ENCODE data around the gene PGF. TPM values are rescaled to one million over a fixed set of nuclear protein-coding genes. Genes with fewer than 3 reads are reported as not detected.

PGF gene
- total and polyA plus RNA-seq, 2 of the 13 experiments (the other 11 are each of a cell fraction or from before 2014, with no cell fraction given), result 10.7 to 27.5 TPM

DNA sequence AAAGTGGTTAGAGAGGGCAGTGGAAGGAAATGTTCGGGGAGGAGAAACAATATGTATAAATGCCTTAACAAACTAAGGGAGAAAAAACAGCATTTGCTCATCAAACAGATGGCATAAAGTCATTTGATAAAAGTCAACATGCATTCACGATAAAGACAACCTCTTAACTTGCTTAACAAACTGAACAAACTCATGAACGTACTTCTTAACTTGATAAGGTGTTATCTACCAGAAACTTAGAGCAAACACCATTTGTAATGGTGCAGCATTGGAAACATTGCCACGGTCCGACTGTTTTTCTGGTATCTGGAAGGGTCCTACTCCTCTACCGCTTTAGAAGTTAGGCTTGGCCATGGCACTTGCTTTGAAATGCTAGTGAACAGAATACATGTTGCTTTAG, 28.2 kb downstream of the PGF start:
- 4% methylated on average over 6 of the region's 6 CpGs for WGBS (ENCODE audit: low lambda C conversion rate)
- ATAC-seq (no peak), FAIRE-seq (no peak), DNase-seq (ENCODE audit: low spot score) (no peak)
- Histone ChIP-seq H3K9me3 (ENCODE audit: low read length) (no peaks in the 10 kb centered on the region), H3K4me3 (replicated peaks in 1 of 3; ENCODE audit: insufficient read depth in 1 of 3, low read depth in 2 of 3, low read length in 3 of 3) (no peak overlapping the region), H2AFZ (ENCODE audit: low read length) (no peak overlapping the region), H3K27me3 (ENCODE audit: control insufficient read depth in 1 of 2, insufficient read depth in 2 of 2, low read length in 2 of 2) (peaks cover 0 to 2% of the 10 kb centered on the region in 2 experiments; a peak in 3 of 5 replicates), H3K79me2 (ENCODE audit: insufficient read depth, low read length) (no peaks in the 10 kb centered on the region), H3K4me1 (ENCODE audit: insufficient read depth, low read length) (peaks cover 17% of the 10 kb centered on the region), H3K9ac (ENCODE audit: insufficient read depth, low read depth, low read length) (no peak overlapping the region), H3K36me3 (replicated peaks in 1 of 2; ENCODE audit: control insufficient read depth in 1 of 2, insufficient read depth in 2 of 2, low read length in 2 of 2) (no peaks in the 10 kb centered on the region), H3K27ac (ENCODE audit: extremely low read length, insufficient read depth, low read length) (no peak overlapping the region), H4K20me1 (ENCODE audit: insufficient read depth, low read length) (no peaks in the 10 kb centered on the region), H3K4me2 (ENCODE audit: low read depth, low read length) (no peak overlapping the region)
- intact Hi-C loops (cut with micrococcal nuclease; ENCODE audit: unreplicated experiment) (no loop called here), in situ Hi-C loops (cut with HindIII; ENCODE audit: extremely low pct_ligation_motif_present, low pct_unique_long_range_greater_than_20kb) (no loop called here)
- TF ChIP-seq HNF4G (IDR thresholded peaks at IDR 0.05; ENCODE audit: borderline replicate concordance, low read depth, low read length) (no peak), HNF4G (CRISPR knock-in tag; IDR thresholded peaks at IDR 0.05; ENCODE audit: borderline replicate concordance, low read depth) (no peak), STAG1 (CRISPR knock-in tag; IDR thresholded peaks at IDR 0.05) (no peak)
- TF ChIP-seq, protein P1, sequence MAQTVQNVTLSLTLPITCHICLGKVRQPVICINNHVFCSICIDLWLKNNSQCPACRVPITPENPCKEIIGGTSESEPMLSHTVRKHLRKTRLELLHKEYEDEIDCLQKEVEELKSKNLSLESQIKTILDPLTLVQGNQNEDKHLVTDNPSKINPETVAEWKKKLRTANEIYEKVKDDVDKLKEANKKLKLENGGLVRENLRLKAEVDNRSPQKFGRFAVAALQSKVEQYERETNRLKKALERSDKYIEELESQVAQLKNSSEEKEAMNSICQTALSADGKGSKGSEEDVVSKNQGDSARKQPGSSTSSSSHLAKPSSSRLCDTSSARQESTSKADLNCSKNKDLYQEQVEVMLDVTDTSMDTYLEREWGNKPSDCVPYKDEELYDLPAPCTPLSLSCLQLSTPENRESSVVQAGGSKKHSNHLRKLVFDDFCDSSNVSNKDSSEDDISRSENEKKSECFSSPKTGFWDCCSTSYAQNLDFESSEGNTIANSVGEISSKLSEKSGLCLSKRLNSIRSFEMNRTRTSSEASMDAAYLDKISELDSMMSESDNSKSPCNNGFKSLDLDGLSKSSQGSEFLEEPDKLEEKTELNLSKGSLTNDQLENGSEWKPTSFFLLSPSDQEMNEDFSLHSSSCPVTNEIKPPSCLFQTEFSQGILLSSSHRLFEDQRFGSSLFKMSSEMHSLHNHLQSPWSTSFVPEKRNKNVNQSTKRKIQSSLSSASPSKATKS (CRISPR knock-in tag; IDR thresholded peaks at IDR 0.05), result no peak
- BruUV-seq (replicated peaks), result no TSS peak
- ChIA-PET CTCF (ENCODE audit: low intra/inter-chr PET ratio, low total read pairs) (no interaction called here), POLR2A (no interaction called here)

DNA sequence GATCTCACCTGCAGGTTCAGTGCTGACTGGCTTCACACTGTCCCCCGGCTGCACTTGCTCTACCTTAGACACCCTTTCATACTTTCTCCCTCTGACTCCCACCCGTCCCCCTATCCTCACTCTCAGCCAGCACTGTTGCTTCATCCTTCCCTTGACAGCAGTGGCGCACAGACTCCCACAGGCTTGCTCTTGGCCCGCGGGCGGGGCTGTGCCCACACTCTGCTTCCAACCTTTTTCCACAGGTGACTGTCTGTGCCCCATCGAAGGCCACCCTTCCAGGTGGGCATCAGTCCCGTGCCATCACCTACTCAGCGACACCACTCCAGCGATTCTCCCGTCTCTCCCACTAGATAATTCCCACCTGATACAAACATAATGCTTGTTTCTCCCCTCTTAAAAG, 31.3 kb downstream of the PGF start:
- Histone ChIP-seq H4K20me1 (ENCODE audit: insufficient read depth, low read length) (no peaks in the 10 kb centered on the region), H3K27me3 (ENCODE audit: control insufficient read depth in 1 of 2, insufficient read depth in 2 of 2, low read length in 2 of 2) (no peaks in the 10 kb centered on the region; a peak in 2 of 5 replicates), H3K79me2 (ENCODE audit: insufficient read depth, low read length) (no peaks in the 10 kb centered on the region), H3K27ac (ENCODE audit: extremely low read length, insufficient read depth, low read length) (no peak overlapping the region), H3K9me3 (ENCODE audit: low read length) (no peaks in the 10 kb centered on the region), H3K36me3 (replicated peaks in 1 of 2; ENCODE audit: control insufficient read depth in 1 of 2, insufficient read depth in 2 of 2, low read length in 2 of 2) (no peaks in the 10 kb centered on the region), H2AFZ (ENCODE audit: low read length) (no peak overlapping the region), H3K4me1 (ENCODE audit: insufficient read depth, low read length) (peaks cover 13% of the 10 kb centered on the region), H3K4me2 (ENCODE audit: low read depth, low read length) (peak overlapping the region; percentile 77), H3K4me3 (replicated peaks in 1 of 3; ENCODE audit: insufficient read depth in 1 of 3, low read depth in 2 of 3, low read length in 3 of 3) (0 out of 6 replicates have a peak overlapping the region, but pooled peaks of 1 of the 3 experiments have one; percentile 41), H3K9ac (ENCODE audit: insufficient read depth, low read depth, low read length) (no peak overlapping the region)
- ChIA-PET POLR2A (interaction anchor here (1.2 to 2.0 kb wide), 5 partner anchors 26 to 165 kb away, joined by 3 to 16 read pairs (median 8); partner anchors contain the start of gene PGF), CTCF (ENCODE audit: low intra/inter-chr PET ratio, low total read pairs) (no interaction called here)
- DNase-seq (ENCODE audit: low spot score), result no peak
- ATAC-seq, result no peak
- WGBS (ENCODE audit: low lambda C conversion rate), result 69% methylated on average over 11 of the region's 11 CpGs
- BruUV-seq (replicated peaks), result no TSS peak
- FAIRE-seq, result no peak
- intact Hi-C loops (cut with micrococcal nuclease; ENCODE audit: unreplicated experiment), result no loop called here
- TF ChIP-seq MEIS2 (CRISPR knock-in tag; IDR thresholded peaks at IDR 0.05) (no peak), ZMYM2 (CRISPR knock-in tag; IDR thresholded peaks at IDR 0.05) (no peak), NFATC3 (CRISPR knock-in tag; IDR thresholded peaks at IDR 0.05) (no peak), MAFG (CRISPR knock-in tag; IDR thresholded peaks at IDR 0.05) (0 out of 2 replicates have a peak, but pooled peaks have one; percentile 19), SYNCRIP (IDR thresholded peaks at IDR 0.05; ENCODE audit: insufficient read depth, low read depth, low read length) (no peak)
- in situ Hi-C loops (cut with HindIII; ENCODE audit: extremely low pct_ligation_motif_present, low pct_unique_long_range_greater_than_20kb), result no loop called here
